ENCODE results near the gene TMEM225B. TPM values are rescaled to one million over a fixed set of nuclear protein-coding genes. Genes with fewer than 3 reads are reported as not detected.
"Not testable (repeated sequence)": the region's sequence is repeated elsewhere in the genome, so short reads cannot be mapped to it uniquely, and the experiment has no call there.

The TMEM225B gene
- total and polyA plus RNA-seq, 5 experiments from 2014 or later = 2.3 to 3.4 (median 2.7) TPM

- Mint-ChIP-seq H3K27me3 (no peaks in the 10 kb centered on the region), H3K27ac (peak overlapping the region; percentile 72 to 100 (median 99)), H3K9me3 (no peaks in the 10 kb centered on the region), H3K4me3 (peak overlapping the region in 6 of 10 donors; percentile 16 to 94 (median 88)), H3K36me3 (peaks cover 5 to 86% (median 41%) of the 10 kb centered on the region in 3 donors), H3K4me1 (peaks cover 31 to 53% (median 52%) of the 10 kb centered on the region in 4 donors)
- DNase-seq (no peak), ATAC-seq (no peak)
- POLR2A ChIA-PET = no interaction called here
Measured at GRCh38 chr7:99625961-99626360, 27.9 kb downstream of the TMEM225B start.

GRCh38 chr7:99626661-99627060 is 28.6 kb downstream of the TMEM225B start:
- no peak for ATAC-seq
- POLR2A ChIA-PET = interaction anchor here (0.6 to 1.0 kb wide), 2 partner anchors 10 to 68 kb away, joined by 4 read pairs; partner anchors contain the start of genes ZNF655 and ZSCAN25

GRCh38 chr7:99627513-99627912 is 29.4 kb downstream of the TMEM225B start:
- Mint-ChIP-seq H3K4me1 (peaks cover 31 to 59% (median 56%) of the 10 kb centered on the region in 4 donors), H3K4me3 (no peak overlapping the region), H3K27me3 (no peaks in the 10 kb centered on the region), H3K36me3 (peaks cover 5 to 84% (median 37%) of the 10 kb centered on the region in 3 donors), H3K9me3 (no peaks in the 10 kb centered on the region), H3K27ac (peak overlapping the region in 4 of 10 donors; percentile 15 to 100 (median 100))
- DNase-seq (no peak), ATAC-seq (no peak)
- POLR2A ChIA-PET = interaction anchor here (0.6 to 1.0 kb wide), 2 partner anchors 11 to 69 kb away, joined by 4 read pairs; partner anchors contain the start of genes ZNF655 and ZSCAN25

More at GRCh38 chr7:99626661-99627060, 28.6 kb downstream of the TMEM225B start:
- no peak for DNase-seq
- peaks cover 5 to 86% (median 37%) of the 10 kb centered on the region in 3 donors for H3K36me3 Mint-ChIP-seq
- peak overlapping the region in 2 of 10 donors; percentile 1 to 16 for H3K4me3 Mint-ChIP-seq
- H3K9me3 Mint-ChIP-seq = no peaks in the 10 kb centered on the region
- no peaks in the 10 kb centered on the region for H3K27me3 Mint-ChIP-seq
- H3K4me1 Mint-ChIP-seq = peaks cover 32 to 59% (median 57%) of the 10 kb centered on the region in 4 donors
- peak overlapping the region; percentile 72 to 100 (median 99) for H3K27ac Mint-ChIP-seq

GRCh38 chr7:99628471-99629465 is 30.7 kb downstream of the TMEM225B start:
- H3K36me3 Mint-ChIP-seq = peaks cover 5 to 82% (median 32%) of the 10 kb centered on the region in 3 donors
- H3K4me3 Mint-ChIP-seq = no peak overlapping the region
- H3K4me1 Mint-ChIP-seq = peaks cover 27 to 50% (median 44%) of the 10 kb centered on the region in 4 donors
- DNase-seq (no peak), ATAC-seq (no peak)
- no peaks in the 10 kb centered on the region for H3K27me3 Mint-ChIP-seq
- no peaks in the 10 kb centered on the region for H3K9me3 Mint-ChIP-seq
- peak overlapping the region; percentile 9 to 90 (median 64) for H3K27ac Mint-ChIP-seq
- POLR2A ChIA-PET = interaction anchor here (0.7 to 1.6 kb wide), 2 partner anchors 48 to 291 kb away, joined by 3 to 4 read pairs; partner anchors contain the start of gene TRIM4

- POLR2A ChIA-PET = interaction anchor here (1.6 kb wide), 1 partner anchor 290 kb away, joined by 4 read pairs; the partner anchor contains the start of gene TRIM4
Measured at GRCh38 chr7:99629643-99630042, 31.6 kb downstream of the TMEM225B start.

GRCh38 chr7:99631295-99632109 is 33.4 kb downstream of the TMEM225B start:
- Mint-ChIP-seq H3K36me3 (peaks cover 5 to 72% (median 15%) of the 10 kb centered on the region in 3 donors), H3K4me1 (peaks cover 9 to 24% (median 17%) of the 10 kb centered on the region in 4 donors), H3K27ac (peak overlapping the region; percentile 5 to 86 (median 75)), H3K9me3 (no peaks in the 10 kb centered on the region), H3K4me3 (peak overlapping the region in 1 of 10 donors; percentile 8), H3K27me3 (no peaks in the 10 kb centered on the region)
- POLR2A ChIA-PET = interaction anchor here (1.2 kb wide), 1 partner anchor 14 kb away, joined by 4 read pairs; the partner anchor contains the start of gene ZSCAN25
- ATAC-seq (peak; percentile 28 to 63), DNase-seq (no peak)

More at GRCh38 chr7:99629643-99630042, 31.6 kb downstream of the TMEM225B start:
- H3K27ac Mint-ChIP-seq = peak overlapping the region in 1 of 10 donors; percentile 45
- no peak for DNase-seq
- ATAC-seq = no peak
- peaks cover 19 to 41% (median 35%) of the 10 kb centered on the region in 4 donors for H3K4me1 Mint-ChIP-seq
- H3K9me3 Mint-ChIP-seq = no peaks in the 10 kb centered on the region
- no peaks in the 10 kb centered on the region for H3K27me3 Mint-ChIP-seq
- H3K4me3 Mint-ChIP-seq = no peak overlapping the region
- peaks cover 5 to 79% (median 29%) of the 10 kb centered on the region in 3 donors for H3K36me3 Mint-ChIP-seq

GRCh38 chr7:99637414-99637813 is 39.3 kb downstream of the TMEM225B start:
- POLR2A ChIA-PET, DNase-seq: not testable (repeated sequence)
- H3K27ac Mint-ChIP-seq = peak overlapping the region in 7 of 10 donors; percentile 16 to 51 (median 43)

GRCh38 chr7:99638731-99639130 is 40.7 kb downstream of the TMEM225B start:
- Mint-ChIP-seq H3K9me3 (no peaks in the 10 kb centered on the region), H3K27me3 (no peaks in the 10 kb centered on the region), H3K4me3 (no peak overlapping the region), H3K27ac (peak overlapping the region in 1 of 10 donors; percentile 11), H3K4me1 (peaks cover 3 to 8% (median 6%) of the 10 kb centered on the region in 4 donors), H3K36me3 (peaks cover 0 to 26% (median 0%) of the 10 kb centered on the region in 3 donors)
- POLR2A ChIA-PET = no interaction called here
- ATAC-seq (no peak), DNase-seq (no peak)

More at GRCh38 chr7:99637414-99637813, 39.3 kb downstream of the TMEM225B start:
- ATAC-seq, H3K9me3 Mint-ChIP-seq, H3K27me3 Mint-ChIP-seq, H3K4me1 Mint-ChIP-seq, H3K4me3 Mint-ChIP-seq: not testable (repeated sequence)
- H3K36me3 Mint-ChIP-seq = peaks cover 0 to 27% (median 0%) of the 10 kb centered on the region in 3 donors

GRCh38 chr7:99639267-99639666 is 41.2 kb downstream of the TMEM225B start:
- DNase-seq = no peak
- POLR2A ChIA-PET = no interaction called here
- no peak overlapping the region for H3K4me3 Mint-ChIP-seq
- no peaks in the 10 kb centered on the region for H3K9me3 Mint-ChIP-seq
- no peak overlapping the region for H3K27ac Mint-ChIP-seq
- no peaks in the 10 kb centered on the region for H3K27me3 Mint-ChIP-seq
- H3K36me3 Mint-ChIP-seq = peaks cover 0 to 30% (median 4%) of the 10 kb centered on the region in 3 donors
- ATAC-seq = no peak
- H3K4me1 Mint-ChIP-seq = peaks cover 3 to 8% (median 6%) of the 10 kb centered on the region in 4 donors

- ATAC-seq = no peak
- H3K4me3 Mint-ChIP-seq = no peak overlapping the region
- H3K27ac Mint-ChIP-seq = peak overlapping the region in 3 of 10 donors; percentile 36 to 45 (median 37)
- no peaks in the 10 kb centered on the region for H3K27me3 Mint-ChIP-seq
- H3K36me3 Mint-ChIP-seq = peaks cover 12 to 45% (median 15%) of the 10 kb centered on the region in 3 donors
- DNase-seq = no peak
- no peaks in the 10 kb centered on the region for H3K9me3 Mint-ChIP-seq
- peaks cover 6 to 8% (median 6%) of the 10 kb centered on the region in 4 donors for H3K4me1 Mint-ChIP-seq
- POLR2A ChIA-PET = no interaction called here
Measured at GRCh38 chr7:99642027-99642426, 44.0 kb downstream of the TMEM225B start.

- DNase-seq = no peak
Measured at GRCh38 chr7:99643464-99643863, 45.4 kb downstream of the TMEM225B start.

GRCh38 chr7:99644431-99644830 is 46.4 kb downstream of the TMEM225B start:
- Mint-ChIP-seq H3K36me3 (peaks cover 21 to 51% (median 28%) of the 10 kb centered on the region in 3 donors), H3K27me3 (no peaks in the 10 kb centered on the region), H3K4me1 (peaks cover 0 to 9% (median 4%) of the 10 kb centered on the region in 4 donors), H3K9me3 (no peaks in the 10 kb centered on the region), H3K27ac (peak overlapping the region in 1 of 10 donors; percentile 6), H3K4me3 (no peak overlapping the region)
- POLR2A ChIA-PET = no interaction called here
- ATAC-seq = no peak
- no peak for DNase-seq

More at GRCh38 chr7:99643464-99643863, 45.4 kb downstream of the TMEM225B start:
- H3K27ac Mint-ChIP-seq = no peak overlapping the region
- H3K27me3 Mint-ChIP-seq = no peaks in the 10 kb centered on the region
- peaks cover 0 to 9% (median 4%) of the 10 kb centered on the region in 4 donors for H3K4me1 Mint-ChIP-seq
- POLR2A ChIA-PET = no interaction called here
- H3K4me3 Mint-ChIP-seq = no peak overlapping the region
- H3K36me3 Mint-ChIP-seq = peaks cover 21 to 55% (median 23%) of the 10 kb centered on the region in 3 donors
- ATAC-seq = no peak
- no peaks in the 10 kb centered on the region for H3K9me3 Mint-ChIP-seq

Measured in naive thymus-derived CD8-positive, alpha-beta T cell (primary cell).